GM23248 (cell line): ENCODE measurements around the gene FUT1.
A peak's percentile ranks its signal among the peaks of the same experiment; 100 is the strongest.

Source experiments
- EZH2 ChIP-seq: fragments of 200-600 bp; sonication (generic); IDR thresholded peaks from 2 replicates; pipeline ENCODE4 v1.6.1; 2018; ENCODE audit warnings: antibody characterized with exemption, mild to moderate bottlenecking; ENCODE audit not compliant: insufficient read depth, poor library complexity, severe bottlenecking
- EZH2phosphoT487 ChIP-seq: fragments of 200-600 bp; sonication (generic); IDR thresholded peaks from 2 replicates; pipeline ENCODE4 v1.6.1; 2018; ENCODE audit warnings: antibody characterized with exemption, moderate library complexity, mild to moderate bottlenecking, low read depth; ENCODE audit not compliant: insufficient read depth

GRCh38 chr19:48751845-48752495 is 471 bp downstream of the FUT1 start:
- TF ChIP-seq EZH2phosphoT487 (no peak), EZH2 (peak; percentile 42)
